Subcutaneous adipose tissue (tissue), 4 donors: ENCODE data around the gene TNRC6A. TPM values are rescaled to one million over a fixed set of nuclear protein-coding genes. Genes with fewer than 3 reads are reported as not detected.

ENCODE experiments used
- total RNA-seq, 4 donors: library from RNA; depleted of rRNA; stranded (reverse); fragments of >200 nt; gene quantifications; one replicate each; pipeline ENCODE4 v1.1.0, GENCODE V29; 2016
- TF ChIP-seq, protein P1 (sequence below): fragments of 450-650 bp; IDR thresholded peaks from one replicate; pipeline ENCODE4 v1.5.1; 2016; ENCODE audit warnings: low read depth, mild to moderate bottlenecking, control low read depth, antibody characterized with exemption, moderate library complexity

Gene TNRC6A
- total RNA-seq, 4 donors from 2014 or later, result 52.4 to 72.9 (median 58.1) TPM

DNA sequence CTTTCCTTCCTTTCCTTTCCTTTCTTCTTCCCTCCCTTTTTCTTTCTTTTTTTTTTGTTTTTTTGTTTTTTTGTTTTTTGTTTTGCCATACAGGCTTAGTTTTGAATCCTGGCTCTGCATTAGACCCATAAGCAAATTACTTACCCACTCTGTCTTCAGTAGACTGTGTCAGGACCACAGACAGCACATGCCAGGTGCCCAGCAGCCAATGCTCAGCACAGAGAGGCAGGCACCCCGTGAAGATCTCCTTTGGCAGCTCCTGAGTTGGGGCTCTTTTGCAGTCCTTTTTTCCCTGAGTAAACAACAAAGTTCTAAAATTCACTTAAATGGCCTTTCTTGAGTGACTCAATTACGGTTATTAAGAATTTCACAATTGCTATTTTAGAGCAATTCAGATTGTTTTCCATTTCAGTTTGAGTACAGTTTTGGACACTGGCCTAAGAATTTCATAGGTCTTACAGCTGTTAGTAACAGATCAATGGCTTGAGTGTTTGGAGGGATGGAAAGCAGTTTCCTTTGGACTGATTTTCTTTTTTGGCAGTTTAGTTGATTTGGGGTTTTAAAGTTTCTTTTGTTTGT, 90.1 kb downstream of the TNRC6A start:
- TF ChIP-seq, protein P1, sequence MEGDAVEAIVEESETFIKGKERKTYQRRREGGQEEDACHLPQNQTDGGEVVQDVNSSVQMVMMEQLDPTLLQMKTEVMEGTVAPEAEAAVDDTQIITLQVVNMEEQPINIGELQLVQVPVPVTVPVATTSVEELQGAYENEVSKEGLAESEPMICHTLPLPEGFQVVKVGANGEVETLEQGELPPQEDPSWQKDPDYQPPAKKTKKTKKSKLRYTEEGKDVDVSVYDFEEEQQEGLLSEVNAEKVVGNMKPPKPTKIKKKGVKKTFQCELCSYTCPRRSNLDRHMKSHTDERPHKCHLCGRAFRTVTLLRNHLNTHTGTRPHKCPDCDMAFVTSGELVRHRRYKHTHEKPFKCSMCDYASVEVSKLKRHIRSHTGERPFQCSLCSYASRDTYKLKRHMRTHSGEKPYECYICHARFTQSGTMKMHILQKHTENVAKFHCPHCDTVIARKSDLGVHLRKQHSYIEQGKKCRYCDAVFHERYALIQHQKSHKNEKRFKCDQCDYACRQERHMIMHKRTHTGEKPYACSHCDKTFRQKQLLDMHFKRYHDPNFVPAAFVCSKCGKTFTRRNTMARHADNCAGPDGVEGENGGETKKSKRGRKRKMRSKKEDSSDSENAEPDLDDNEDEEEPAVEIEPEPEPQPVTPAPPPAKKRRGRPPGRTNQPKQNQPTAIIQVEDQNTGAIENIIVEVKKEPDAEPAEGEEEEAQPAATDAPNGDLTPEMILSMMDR, result no peak

GRCh38 chr16:24820522-24820921, 91.1 kb downstream of the TNRC6A start:
- TF ChIP-seq, protein P1, result no peak

GRCh38 chr16:24821129-24821528, 91.7 kb downstream of the TNRC6A start:
- TF ChIP-seq, protein P1, result no peak

DNA sequence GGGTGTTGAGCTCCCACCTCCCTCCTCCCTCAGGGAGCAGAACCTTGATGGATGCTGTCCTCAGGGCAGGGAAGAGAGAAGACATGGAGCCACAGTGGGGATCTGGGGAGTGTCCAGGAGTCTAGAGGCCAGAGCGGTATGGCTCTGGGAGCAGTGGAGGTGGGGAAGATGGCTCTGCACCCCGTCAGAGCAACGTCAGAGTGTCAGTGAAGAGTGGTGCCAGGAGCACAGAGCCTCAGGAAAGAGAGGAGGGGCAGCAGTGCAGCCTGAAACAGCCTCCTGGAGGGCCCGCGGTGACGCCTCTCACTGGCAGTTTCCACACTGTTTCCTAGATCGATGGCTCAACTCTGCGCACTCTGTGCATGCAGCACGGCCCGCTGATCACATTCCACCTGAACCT, 93.1 kb downstream of the TNRC6A start:
- TF ChIP-seq, protein P1, result no peak

GRCh38 chr16:24822974-24823373, 93.5 kb downstream of the TNRC6A start:
- TF ChIP-seq, protein P1, result no peak

DNA sequence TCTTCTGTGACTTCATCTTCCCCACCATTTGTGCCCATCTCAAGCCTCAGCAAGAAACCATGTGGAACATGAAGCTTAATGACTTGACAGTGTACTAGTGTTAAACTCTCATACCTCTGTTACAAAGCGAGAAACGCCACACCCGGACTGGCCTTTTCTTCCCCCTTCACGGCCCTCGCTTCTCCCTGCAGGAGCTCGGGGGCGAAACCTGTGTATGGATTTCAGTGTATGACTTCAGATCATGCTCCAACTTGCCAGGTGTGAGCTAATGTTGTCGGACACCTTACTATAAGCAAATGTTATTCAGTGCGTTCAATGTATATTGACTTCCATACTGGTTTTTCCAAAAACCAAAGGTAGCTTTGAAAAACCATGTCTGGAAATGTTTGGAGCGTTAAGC, 96.2 kb downstream of the TNRC6A start:
- TF ChIP-seq, protein P1, result no peak

DNA sequence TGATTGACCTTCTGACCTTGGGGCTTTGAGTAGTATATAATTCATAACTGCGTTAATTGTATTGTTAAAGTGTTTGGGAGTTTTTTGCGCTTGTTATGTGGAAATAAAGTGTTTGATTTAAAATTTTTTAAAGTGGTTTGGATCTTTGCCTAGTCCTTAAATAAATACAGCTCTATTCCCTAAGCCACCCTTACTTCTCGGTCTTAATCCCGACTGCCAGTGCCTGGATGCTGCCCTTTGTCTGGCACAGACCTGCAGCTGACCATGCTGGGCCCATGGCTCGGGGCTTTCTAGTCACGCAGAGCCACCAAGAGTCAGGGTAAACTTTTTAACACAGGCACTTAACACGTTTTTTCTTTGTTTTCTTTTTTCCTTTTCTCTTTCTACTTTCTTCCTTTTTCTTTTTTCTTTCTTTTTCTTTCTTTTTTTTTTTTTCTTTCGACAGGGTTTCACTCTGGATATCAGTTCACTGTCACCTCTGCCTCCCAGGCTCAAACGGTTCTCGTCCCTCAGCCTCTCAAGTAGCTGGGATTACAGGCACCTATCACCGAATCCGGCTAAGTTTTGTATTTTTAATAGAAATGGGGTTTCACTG, 96.7 kb downstream of the TNRC6A start:
- TF ChIP-seq, protein P1, result no peak
